SK-N-DZ (cell line): Measurements from ENCODE around the gene PHF1.
"Not testable (repeated sequence)": the region's sequence is repeated elsewhere in the genome, so short reads cannot be mapped to it uniquely, and the experiment has no call there.

ENCODE experiments used
- DNase-seq: peaks from one replicate; pipeline ENCODE4 v3.0.0-alpha.2; 2015; ENCODE audit warnings: low spot score

The PHF1 gene

DNA sequence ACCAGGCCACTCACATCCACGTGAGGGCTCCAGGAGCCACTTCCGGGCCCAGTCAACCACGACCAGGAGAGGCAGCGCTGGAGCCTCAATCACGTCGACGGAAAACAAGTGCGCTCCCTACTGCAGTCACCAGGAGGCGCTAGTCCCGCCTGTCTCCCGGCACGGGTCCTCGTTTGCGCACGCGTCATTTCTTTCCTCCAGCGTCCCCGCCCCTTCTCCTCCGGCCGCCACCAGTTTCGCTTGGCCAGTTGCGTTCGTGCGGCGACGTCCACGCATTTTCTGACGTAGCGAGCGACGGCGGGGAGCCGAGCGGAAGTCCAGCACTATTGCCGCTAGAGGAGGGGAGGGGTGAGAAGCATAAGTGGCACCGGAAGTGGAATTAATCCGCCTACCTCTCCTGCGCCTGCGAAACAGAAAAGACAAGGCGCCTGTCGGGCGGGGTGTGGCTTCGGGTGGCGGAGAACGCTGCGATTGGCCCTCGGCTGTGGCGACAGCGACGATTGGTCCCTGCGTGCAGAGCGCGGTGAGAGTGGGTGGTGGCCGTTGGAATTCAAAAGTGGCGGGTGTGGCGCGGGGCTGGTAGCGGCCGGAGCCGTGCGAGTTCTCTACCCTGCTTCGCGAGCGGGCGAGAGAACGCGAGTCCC, 19.4 kb upstream of the PHF1 start, which contains the start of gene KIFC1:
KIFC1 (plus strand) TSS at position 546 of the 644 bp plus-strand sequence. CDS start 163 bp downstream, outside the sequence.
- DNase-seq = peak; percentile 100

DNA sequence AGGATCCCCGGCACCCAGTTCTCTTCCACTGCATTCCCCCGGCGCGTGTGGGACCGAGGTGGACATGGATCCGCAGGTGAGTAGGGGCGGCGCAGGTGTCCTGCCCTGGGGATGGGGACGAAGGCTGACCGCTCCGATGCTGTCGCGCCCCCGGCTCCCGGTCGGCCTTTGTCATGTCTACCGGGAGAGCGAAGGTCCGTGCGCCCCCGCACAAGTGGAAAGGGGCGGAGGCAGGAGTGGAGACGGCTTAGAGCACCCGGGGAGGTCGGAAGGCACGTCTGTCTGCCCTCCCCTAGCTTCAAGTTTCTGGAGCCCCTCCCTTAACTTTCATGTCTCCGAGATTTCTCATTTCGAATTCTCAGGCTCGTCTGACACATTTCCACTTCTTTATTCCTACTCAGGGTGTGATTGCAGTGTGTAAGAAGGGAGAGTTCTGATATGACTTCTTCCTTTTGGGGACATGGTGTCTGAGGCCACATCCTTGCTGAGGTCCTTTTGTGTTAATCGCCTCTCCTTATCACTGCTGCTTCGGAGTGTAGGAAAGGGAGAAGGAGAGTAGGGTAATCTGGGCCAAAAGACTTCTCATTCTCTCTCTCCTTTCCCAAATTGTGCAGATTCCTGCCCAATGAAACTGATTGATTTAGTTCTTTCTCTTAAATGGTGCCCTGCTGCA, 18.8 kb upstream of the PHF1 start:
- DNase-seq = no peak

DNA sequence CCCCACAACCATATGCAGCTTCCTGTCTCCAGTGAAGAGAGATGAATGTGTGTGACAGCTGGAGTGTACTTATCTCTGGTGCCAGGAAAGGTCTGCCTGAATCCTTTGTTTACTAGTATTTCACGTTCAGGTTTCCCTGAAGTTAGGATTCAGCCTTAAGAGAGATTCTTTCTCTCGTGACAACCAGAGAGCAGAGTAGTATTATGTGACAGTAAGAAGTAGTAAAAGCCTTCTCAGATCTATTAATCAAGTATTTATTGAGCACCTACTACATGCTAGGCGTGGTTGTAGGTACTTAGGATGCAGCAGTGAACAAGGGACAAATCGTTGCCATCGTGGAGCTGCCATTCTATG, 18.2 kb upstream of the PHF1 start:
- DNase-seq = no peak

DNA sequence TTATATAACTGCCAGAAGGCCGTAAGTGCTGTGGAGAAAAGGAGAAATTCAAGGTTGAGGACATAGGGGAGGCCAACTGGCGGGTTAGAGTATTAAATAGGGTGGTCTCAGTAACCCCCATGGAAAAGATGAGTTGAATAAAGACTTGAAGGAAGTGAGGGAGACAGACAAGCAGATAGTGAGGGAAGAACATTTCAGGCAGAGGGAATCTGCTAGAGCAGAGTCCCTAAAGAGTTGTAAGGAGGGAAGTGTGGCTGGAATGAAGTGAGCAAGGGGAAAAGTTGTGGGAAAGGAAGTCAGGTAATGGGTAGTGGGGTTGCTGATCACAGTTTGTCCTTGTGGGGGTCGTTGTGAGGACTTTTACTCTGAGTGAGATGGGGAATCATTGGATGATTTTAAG, 17.8 kb upstream of the PHF1 start:
- no peak for DNase-seq

DNA sequence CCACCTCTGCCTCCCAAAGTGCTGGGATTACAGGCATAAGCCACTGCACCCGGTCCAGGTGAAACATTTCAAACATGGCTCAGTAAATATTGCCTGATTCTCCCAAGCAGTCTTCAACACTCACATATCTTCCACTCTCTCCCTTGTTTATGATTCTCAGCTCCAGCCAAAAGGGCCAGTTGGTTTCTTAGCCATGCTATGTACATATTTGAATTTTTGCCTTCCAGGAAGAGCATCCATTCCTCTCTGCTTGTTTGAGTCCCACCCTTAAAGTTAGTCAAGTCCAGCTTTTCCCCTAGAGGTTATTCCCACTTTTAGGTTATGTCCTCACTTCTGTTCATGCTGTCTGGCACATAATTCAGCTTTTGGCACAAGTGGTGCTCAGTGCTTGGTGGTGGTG, 13.3 kb upstream of the PHF1 start:
- DNase-seq = no peak

DNA sequence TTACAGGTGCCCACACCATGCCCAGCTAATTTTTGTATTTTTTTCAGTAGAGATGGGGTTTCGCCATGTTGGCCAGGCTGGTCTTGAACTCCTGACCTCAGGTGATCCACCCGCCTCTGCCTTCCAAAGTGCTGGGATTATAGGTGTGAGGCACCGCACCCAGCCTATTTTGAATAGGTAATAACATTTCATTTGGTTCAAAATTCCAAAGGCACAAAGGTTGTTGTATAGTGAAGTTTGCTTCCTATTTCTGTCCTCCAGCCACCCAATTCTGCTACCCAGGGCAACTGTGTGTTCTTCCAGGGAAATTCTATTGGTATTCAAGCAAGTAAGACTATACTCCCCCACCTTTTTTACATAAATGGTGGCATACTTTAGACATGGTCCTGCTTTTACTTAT, 12.2 kb upstream of the PHF1 start:
- not testable (repeated sequence) for DNase-seq

DNA sequence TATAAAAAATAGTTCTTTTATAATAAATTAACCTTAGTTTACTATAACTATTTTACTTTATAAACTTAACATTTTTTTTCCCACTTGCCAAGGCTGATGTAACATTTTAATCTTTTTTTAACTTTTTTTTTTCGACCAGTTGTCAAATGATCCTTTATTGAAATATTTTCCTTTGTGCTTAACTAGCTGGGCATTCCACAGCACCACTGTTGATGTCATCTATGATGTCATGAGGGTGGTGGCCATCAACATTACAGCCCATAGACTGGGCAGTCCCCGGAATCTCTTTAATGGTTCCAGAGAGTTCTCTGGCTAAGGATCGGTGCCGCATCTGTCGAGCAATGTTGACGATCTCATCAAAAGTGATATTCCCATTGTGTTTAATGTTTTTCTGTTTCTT, 10.9 kb upstream of the PHF1 start:
- not testable (repeated sequence) for DNase-seq

DNA sequence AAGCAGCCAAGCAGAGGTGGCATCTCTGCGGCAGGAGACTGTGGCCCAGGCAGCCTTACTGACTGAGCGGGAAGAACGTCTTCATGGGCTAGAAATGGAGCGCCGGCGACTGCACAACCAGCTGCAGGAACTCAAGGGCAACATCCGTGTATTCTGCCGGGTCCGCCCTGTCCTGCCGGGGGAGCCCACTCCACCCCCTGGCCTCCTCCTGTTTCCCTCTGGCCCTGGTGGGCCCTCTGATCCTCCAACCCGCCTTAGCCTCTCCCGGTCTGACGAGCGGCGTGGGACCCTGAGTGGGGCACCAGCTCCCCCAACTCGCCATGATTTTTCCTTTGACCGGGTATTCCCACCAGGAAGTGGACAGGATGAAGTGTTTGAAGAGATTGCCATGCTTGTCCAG, 5.9 kb upstream of the PHF1 start:
- no peak for DNase-seq

DNA sequence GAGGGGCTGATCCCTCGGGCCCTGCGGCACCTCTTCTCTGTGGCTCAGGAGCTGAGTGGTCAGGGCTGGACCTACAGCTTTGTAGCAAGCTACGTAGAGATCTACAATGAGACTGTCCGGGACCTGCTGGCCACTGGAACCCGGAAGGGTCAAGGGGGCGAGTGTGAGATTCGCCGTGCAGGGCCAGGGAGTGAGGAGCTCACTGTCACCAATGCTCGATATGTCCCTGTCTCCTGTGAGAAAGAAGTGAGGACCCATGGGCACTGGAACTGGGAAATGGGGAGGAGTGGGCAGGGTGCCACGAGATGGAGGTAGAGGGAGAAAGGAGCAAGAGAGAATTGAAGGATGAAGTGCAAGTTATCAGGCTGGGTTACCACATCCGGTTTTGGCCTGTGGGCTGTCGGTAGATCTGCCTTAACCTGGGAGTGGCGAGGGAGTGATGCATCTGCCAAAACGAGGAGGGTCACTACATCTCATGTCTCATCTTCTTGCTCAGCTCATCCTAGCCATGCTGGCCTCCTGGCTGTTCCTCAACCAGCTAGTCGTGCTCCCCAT, 5.4 kb upstream of the PHF1 start:
- DNase-seq = no peak

DNA sequence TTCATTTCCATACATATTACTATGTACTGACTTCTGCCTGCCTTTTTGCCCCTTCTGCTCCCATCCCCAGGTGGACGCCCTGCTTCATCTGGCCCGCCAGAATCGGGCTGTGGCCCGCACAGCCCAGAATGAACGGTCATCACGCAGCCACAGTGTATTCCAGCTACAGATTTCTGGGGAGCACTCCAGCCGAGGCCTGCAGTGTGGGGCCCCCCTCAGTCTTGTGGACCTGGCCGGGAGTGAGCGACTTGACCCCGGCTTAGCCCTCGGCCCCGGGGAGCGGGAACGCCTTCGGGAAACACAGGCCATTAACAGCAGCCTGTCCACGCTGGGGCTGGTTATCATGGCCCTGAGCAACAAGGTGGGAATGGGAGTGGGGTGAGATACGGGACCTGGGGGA, 4.7 kb upstream of the PHF1 start:
- DNase-seq = no peak

DNA sequence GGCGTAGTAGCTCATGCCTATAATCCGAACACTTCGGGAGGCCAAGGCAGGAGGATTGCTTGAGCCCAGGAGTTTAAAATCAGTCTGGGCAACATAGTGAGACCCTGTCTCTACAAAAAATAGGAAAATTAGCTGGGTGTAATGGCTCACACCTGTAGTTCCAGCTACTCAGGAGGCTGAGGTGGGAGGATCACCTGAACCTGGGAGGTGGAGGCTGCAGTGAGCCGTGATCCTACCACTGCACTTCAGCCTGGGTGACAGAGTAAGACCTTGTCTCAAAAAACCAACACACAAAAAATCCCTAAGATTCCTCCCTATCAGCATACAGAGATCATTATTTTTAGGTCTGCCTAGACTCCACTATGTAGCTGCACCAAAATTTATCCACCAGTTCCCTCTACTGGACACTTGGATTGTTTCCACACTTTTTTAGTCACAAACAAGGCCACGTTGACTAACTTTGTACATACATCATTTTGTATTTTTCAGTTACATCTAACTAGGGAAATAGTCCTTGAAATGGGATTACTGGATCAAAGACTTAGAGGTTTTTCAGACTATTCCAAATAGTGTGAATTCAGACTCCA, 3.6 kb upstream of the PHF1 start:
- no peak for DNase-seq

DNA sequence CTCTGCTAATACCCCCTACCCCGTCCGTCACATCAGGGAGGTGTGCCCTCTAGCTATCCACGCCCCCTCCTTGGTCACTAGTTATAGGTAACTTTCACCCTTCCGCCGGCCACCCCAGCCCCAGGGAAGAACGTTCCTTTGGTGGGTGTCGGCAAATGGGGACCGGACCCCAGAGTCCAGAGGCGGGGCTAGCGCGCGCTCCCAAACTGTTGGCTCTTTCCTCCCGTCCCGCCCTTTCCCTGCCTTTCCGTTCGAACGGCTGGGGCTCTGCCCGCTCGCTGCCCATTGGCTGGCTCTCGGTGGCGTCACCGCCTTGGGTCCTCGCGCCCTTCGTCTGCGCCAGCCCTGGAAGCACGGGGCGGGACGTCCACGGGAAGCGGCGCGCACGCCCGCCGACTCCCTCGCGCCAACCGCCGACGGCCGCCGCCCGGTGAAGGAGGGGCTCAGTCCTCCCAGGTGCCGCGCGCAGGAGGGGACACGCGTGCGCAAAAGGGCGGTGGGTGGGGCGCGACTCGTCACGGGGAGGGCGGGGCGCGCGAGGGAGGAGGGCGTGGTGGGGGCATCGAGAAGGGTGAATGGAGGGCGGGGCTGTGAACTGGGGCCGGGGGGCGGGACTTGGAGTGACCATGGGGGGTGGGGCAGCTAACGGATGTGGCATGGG, 634 bp upstream of the PHF1 start:
- DNase-seq = peak; percentile 96

DNA sequence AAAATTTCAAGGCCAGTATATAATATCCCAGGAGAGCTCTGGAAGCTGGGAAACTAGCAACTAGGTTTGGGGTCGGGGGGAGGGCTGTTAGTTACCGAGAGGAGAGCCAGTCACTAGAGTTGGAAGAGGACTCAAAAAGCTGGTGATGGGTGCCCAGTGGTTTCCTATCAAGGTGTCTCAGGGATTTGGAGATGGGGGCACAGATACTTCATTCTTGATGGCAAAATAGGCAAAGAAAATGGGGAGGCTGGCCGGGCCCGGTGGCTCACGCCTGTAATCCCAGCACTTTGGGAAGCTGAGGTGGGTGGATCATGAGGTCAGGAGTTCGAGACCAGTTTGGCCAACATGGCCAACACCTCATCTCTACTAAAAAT, 805 bp downstream of the PHF1 start:
- no peak for DNase-seq

DNA sequence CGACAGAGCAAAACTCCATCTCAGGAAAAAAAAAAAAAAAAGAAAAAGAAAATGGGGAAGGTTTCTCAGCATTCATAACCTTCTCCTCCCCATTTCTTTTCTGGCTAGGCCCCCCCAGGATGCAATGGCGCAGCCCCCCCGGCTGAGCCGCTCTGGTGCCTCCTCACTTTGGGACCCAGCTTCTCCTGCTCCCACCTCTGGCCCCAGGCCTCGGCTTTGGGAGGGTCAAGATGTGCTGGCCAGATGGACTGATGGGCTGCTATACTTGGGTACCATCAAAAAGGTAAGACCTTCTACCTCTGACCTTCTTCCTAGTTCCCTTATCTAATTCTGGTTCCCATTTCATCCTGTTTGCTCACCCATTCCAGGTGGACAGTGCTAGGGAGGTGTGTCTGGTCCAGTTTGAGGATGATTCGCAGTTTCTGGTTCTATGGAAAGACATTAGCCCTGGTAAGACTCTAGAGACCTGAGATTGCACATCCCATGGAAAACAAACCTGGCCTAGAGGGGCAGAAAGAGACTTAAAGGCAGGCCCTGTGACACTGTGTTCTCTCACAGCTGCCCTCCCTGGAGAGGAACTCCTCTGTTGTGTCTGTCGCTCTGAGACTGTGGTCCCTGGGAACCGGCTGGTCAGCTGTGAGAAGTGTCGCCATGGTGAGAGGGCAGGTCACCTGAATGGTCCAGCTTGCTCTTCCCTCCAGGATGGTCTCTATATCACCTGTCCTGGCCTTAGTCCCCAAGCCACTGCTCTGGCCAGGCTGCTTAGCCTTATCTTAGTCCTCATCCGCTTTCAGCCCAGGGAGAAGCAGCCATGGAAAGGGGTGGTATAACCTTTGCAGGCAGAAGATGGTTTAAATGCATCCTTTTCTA, 1.6 kb downstream of the PHF1 start:
- no peak for DNase-seq

DNA sequence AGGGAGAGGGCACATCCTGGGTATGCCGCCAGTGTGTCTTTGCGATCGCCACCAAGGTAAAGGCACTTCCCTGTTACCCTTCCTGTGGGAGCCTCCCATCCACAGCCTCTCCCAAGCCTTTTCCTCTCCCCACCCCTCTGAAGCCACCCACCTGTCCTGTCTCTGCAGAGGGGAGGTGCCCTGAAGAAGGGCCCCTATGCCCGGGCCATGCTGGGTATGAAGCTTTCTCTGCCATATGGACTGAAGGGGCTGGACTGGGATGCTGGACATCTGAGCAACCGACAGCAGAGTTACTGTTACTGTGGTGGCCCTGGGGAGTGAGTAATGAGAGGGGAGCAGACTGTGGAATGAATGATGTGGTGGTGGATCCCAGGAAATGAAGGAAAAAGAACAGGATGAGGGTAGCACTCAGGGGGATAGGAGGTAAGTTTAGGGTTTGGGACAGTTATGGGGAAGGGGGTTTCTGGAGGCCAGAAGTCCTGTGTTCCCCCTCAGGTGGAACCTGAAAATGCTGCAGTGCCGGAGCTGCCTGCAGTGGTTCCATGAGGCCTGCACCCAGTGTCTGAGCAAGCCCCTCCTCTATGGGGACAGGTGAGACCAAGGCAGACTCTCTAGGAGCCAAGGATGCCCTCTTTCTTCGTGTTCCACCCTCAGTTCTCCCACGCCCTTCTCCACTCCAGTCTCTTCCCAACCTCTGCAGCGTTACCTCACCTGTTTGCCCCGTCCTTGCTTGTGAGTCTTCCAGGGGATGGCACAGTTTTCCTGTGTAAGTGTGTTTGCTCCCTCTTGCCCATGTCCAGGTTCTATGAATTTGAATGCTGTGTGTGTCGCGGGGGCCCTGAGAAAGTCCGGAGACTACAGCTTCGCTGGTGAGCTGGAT, 2.7 kb downstream of the PHF1 start:
- no peak for DNase-seq

DNA sequence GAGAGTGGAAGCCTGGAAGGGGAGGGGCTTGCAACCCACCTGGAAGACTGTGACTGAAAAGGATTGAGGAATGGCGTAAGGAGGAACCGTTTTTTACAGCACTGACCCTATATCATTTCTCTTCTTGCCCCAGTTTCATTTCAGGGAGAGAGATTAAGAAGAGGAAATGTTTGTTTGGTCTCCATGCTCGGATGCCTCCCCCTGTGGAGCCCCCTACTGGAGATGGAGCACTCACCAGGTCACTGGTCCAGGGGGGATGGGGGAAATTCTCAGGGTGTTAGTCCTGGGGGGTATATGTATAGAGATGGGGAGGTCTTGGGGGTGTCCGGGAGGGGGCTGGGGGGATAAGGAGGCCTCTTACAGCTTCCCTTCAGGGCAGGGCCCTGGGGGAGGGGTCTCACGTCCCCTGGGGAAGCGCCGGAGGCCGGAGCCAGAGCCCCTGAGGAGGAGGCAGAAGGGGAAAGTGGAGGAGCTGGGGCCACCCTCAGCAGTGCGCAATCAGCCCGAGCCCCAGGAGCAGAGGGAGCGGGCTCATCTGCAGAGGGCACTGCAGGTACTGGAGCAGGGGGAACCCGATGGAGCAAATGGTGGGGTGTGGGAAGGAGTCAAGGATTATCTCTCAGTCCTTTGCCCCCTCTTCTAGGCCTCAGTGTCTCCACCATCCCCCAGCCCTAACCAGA, 3.9 kb downstream of the PHF1 start:
- DNase-seq = no peak

DNA sequence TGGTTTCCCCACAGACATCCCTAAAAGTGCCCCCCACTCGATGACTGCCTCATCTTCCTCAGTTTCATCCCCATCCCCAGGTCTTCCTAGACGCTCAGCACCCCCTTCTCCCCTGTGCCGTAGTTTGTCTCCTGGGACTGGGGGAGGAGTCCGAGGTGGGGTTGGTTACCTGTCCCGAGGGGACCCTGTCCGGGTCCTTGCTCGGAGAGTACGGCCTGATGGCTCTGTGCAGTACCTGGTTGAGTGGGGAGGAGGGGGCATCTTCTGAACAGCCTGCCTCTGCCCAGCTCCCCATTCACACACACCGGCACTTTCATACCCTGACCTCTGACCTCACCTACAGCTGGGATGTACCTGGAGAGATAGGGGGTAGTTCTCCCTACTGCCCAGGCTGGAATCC, 5.0 kb downstream of the PHF1 start:
- DNase-seq = no peak

DNA sequence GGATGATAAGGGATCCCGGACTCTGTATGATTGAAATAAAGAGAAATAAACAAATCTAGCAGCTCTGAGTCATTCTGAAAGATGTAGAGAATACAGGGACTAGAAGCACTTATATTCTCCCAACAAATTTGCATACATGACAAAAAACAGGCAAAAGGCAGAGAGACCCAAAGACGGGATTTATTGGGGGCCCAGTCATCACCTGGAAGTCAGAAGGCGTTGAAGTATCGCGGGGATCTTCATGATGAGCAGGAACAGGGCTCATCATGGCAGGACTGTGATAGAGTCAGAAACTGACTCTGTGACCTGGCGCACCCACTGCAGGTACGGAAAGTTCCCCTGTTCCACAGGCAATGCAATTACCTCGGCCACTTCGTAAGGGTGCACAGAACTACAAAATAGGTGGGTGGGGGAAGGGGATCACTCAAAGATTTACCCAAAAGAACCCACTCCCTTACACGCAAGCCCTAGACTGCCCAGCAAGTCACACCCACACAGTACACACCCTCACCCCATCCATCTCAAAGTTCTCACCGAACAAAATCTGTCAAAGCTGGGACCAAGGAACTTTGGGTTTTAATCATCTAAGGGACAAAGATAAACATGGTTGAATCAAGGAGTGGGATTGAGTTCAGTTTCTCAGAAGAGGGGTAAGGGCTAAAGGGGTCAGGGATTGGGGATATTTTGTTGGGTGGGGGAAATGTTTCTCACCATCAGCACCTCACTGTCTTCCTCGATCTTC, 5.7 kb downstream of the PHF1 start:
- DNase-seq = no peak
